Erythroblast (primary cell): ENCODE results near the gene GAPDHS.
A peak's percentile ranks its signal among the peaks of the same experiment; 100 is the strongest.

Experiments used
- DNase-seq, 2 experiments: peaks; one replicate each; lab custom pipeline; 2025; lab: John Stamatoyannopoulos, UW
- GATA1 ChIP-seq: IDR thresholded peaks from 2 replicates; pipeline ENCODE4 v1.6.1; 2011; ENCODE audit warnings: low read depth, mild to moderate bottlenecking, control low read depth, low read length, moderate library complexity
- POLR2A ChIP-seq: IDR thresholded peaks from 2 replicates; pipeline ENCODE4 v1.6.1; 2011; ENCODE audit warnings: mild to moderate bottlenecking, low read length

Gene GAPDHS

DNA sequence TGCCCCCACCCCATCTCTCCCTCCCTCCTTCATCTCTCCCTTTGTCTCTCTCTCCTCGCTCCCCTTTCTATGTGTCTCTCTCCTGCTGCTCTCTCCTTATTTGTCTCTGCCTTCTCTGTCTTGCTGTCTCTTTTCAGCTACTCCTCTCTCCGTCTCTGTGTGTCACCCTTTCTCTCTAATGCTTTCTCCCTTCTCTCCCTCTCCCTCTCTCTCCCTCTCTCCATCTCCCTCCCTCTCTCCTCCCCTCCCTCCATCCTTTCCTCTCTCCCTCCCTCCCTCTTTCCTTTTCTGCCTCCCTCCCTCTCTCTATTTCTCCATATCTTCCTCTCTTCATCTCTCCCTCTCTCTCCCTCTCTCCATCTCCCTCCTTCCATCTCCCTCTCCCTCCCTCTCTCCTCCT is 29.5 kb downstream of the GAPDHS start:
- TF ChIP-seq POLR2A (no peak), GATA1 (no peak)
- no peak for DNase-seq

DNA sequence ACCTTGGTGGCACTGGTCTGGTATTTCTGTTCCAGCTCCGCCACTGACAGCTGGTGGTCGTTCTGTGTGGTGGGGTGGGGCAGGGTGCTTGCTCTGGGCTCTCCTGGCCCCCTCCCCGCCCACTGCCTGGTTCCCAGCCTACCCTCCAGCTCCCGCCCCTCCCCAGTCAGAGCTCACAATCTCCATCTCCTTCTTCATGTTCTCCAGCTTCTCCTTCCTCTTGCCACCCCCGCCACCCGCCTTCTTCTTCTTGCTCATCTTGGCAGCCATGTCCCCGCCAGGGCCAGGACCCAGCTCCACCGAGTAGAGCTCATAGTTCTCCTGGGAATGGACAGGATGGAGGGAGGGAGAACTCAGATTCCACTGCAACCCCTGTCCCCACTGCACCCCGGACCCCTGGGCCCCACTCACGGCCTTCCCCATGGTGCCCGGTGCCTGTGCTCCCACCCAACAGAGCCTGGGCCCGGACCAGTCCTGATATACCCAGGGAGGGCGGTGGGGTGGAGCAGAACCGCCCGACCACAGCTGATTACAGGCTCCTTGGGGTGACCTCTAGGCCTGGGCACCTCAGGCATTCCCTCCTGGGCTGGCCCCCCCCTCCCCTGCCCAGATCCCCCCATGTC is 30.1 kb downstream of the GAPDHS start, which contains the start of gene ATP4A:
Gene ATP4A, minus strand, starts transcription at position 452 of the 623 bp plus-strand sequence. Its CDS starts 29 bp downstream, at position 423.
- no peak for TF ChIP-seq POLR2A
- no peak for TF ChIP-seq GATA1
- no peak for DNase-seq

DNA sequence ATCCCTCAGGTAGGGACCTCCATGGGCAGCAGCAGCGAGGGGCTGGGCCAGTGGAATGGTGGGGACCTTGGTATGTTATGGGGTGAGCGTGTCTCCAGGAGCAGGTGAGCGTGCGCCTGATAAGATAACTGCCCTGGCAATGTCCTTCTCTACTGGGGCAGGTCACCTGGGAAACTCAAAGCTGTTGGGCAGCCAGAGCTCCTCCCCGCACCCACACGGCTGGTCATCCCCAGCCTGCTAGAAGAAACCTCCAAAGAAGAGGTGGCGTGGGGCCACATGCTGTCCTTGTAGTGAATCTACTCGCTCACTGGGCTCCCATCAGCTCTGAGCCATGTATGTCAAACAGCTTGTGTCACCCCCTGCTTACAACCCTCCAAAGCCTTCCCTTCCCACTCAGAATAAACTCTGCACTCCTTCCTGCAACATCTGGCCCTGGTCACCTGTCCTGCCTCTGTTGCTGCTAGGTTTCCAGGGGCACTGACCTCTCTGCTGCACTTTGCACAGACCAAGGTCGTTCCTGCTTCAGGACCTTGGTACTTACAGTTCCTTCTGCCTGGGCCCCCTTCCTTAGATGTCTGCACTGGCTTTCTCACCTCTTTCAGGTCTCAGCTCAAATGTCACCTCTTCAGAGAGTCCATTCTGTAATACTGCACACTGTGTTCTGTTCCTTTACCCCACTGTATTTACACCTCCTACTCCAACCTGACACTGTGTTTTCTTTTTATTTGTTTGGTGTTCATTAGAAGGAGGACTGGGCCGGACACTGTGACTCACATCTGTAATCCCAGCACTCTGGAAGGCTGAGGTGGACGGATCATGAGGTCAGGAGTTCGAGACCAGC is 32.0 kb downstream of the GAPDHS start:
- no peak for DNase-seq
- TF ChIP-seq POLR2A (no peak), GATA1 (no peak)

DNA sequence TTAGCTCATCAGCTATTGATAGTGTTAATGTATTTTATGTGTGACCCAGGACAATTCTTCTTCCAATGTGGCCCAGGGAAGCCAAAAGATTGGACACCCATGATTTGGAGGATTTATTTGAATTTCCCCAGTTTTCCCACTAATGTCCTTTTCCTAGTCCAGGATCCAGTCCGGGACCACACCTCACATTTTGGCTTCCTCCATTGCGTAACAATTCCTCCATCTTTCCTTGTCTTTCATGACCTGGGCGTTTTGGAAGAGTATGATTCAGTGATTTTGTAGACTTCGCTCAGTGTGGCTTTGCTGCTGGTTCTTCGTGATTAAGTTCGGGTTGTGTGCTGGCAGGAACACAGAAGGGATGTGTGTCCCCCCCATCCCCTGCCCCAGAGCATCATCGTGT is 33.5 kb downstream of the GAPDHS start:
- TF ChIP-seq POLR2A = no peak
- TF ChIP-seq GATA1 = no peak
- DNase-seq = no peak

DNA sequence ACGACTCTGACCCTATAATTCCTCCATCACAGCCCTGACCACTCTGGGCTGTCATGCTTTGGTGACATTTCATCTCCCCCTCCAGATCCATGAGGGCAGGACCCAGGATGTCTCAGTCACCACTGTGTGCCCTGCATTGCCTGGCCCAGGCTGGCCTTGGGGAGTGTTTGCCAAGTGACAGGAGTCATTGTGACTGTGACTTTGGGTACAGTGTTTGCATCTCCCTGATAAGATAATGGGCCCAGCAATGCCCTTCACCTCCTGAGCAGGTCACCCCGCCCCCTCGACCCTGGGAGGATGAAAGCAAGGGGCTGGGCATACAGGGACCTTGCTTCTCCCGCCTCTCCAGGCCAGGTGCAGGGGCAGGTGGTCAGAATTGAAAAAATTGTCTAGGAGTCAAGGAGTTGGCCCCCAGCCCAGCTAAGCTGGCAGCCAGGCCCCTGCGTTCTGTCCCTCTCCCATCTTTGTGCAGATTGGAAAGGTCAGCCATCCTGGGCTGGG is 36.1 kb downstream of the GAPDHS start:
- TF ChIP-seq GATA1 (no peak), POLR2A (no peak)
- DNase-seq = no peak

DNA sequence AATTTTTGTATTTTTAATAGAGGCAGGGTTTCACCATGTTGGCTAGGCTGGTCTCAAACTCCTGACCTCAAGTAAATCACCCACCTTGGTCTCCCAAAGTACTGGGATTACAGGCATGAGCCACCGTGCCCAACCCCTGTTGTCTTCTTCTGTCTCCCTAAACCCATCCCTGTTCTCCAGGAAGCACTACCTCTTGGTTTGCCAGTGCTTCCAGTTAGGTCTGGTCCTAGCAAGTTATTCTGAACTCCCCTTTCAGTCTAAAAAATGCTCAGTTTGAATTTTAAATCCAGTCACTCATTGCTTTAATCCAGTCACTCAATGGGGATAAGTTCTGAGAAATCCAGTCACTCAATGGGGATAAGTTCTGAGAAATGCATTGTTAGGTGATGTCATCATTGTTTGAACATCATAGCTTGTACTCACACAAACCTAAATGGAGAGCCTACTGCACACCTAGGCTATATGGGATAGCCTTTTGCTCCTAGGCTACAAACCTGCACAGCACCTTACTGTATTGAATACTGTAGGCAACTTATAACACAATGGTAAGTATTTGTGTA is 38.2 kb downstream of the GAPDHS start:
- TF ChIP-seq GATA1 (no peak), POLR2A (no peak)
- DNase-seq = no peak

DNA sequence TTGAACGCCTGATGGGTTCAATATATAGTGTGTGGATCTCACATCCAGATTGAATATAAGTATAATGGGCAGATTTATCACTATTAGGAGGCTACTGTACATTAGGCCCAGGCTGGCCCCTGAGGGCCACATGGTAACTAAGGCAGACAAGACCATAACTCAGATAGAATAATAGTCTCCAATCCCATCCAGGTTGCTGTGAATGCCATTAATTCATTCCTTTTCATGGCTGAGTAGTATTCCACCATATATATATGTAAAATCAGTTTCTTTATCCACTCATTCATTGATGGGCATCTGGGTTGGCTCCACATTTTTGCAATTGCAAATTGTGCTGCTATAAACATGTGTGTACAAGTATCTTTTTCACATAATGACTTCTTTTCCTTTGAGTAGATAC is 44.7 kb downstream of the GAPDHS start:
- TF ChIP-seq GATA1 = no peak
- no peak for TF ChIP-seq POLR2A
- DNase-seq = no peak

DNA sequence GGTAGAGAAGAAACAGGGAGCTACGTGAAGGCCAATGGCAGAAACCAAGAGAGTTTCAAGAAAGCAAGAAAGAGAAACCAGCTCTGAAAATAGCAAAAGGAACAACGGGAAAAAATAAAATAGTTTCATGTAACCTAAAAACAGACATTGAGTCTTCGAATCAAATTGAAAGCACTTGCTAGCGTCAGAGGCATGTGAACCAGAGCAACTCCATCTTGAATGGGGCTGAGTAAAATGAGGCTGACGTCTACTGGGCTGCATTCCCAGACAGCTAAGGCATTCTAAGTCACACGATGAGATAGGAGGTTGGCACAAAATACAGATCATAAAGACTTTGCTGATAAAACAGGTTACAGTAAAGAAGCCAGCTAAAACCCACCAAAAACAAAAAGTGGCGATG is 45.5 kb downstream of the GAPDHS start:
- TF ChIP-seq POLR2A (no peak), GATA1 (no peak)
- no peak for DNase-seq

DNA sequence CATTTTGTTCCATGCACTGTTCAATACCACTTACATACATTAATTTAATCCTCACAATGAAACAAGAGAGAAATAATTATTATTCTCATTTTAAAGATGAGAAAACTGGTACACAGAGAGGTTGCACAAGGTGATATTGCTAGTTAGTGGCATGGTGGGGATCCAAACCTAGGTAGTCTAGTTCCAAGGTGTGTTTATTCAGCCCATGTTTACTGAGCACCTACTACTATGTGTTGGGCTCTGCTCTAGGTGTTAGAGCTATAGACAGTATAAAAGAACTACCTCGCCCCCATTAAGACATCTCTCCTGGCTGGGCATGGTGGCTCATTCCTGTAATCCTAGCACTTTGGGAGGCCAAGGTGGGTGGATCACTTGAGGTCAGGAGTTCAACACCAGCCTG is 49.5 kb downstream of the GAPDHS start:
- DNase-seq = no peak
- TF ChIP-seq GATA1 (no peak), POLR2A (no peak)

DNA sequence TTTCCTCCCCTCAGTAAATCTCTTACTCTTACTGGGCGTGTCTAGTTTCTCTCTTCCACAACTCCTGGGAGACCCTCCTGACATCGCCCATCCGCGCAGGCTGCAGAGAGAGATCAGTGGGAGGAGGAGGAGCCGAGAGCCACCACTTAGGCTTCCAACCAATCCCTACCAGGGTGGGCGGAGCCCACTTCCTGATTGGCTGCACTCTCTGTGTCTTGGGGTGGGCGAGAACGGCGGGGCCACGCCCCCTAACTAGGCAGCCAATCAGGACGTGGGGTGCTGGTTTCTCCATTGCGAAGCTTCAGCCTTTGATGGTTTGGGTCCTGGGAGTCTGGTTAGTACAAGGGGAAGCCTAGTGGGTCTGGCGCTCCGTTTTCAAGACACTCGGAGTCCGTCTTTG is 52.6 kb downstream of the GAPDHS start, which contains the start of gene PMIS2:
Gene PMIS2, plus strand, starts transcription at position 326 of the 400 bp plus-strand sequence. CDS start 87 bp downstream, outside the sequence.
- no peak for TF ChIP-seq GATA1
- TF ChIP-seq POLR2A = no peak
- DNase-seq = peak; percentile 25 to 31

DNA sequence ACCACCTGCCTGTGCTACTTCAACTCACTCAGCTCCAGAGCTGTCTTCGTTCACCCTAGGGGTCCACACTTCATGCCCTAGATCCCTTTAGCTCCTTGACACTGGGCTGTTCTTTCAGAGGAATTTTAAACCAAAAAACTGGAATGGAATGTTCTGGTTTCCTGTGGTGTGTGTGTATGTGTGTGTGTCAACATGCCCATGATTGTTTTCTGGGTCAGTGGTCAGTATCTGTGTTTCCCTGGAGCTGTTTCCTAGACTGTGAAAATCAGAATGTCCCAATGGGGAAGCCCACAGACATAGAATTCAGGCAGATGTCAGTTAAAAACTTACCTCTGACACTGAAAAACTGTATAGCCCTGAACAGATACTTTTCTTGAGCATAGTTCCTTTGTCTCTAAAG is 54.1 kb downstream of the GAPDHS start:
- TF ChIP-seq POLR2A (no peak), GATA1 (no peak)
- DNase-seq = no peak

DNA sequence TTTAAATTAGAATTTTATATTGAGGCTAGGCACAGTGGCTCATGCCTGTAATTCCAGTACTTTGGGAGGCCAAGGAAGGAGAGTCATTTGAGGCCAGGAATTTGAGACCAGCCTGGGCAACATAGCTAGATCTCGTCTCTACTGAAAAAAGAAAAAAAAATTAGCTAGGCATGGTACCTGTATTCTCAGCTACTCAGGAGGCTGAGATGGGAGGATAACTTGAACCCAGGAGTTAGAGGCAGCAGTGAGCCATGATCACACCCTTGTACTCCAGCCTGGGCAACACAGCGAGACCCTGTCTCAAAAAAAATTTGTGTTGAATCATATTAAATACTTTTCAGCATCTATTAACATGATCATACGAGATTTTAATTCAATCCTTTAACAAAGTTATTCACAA is 57.6 kb downstream of the GAPDHS start:
- TF ChIP-seq GATA1 (no peak), POLR2A (no peak)
- DNase-seq = no peak

DNA sequence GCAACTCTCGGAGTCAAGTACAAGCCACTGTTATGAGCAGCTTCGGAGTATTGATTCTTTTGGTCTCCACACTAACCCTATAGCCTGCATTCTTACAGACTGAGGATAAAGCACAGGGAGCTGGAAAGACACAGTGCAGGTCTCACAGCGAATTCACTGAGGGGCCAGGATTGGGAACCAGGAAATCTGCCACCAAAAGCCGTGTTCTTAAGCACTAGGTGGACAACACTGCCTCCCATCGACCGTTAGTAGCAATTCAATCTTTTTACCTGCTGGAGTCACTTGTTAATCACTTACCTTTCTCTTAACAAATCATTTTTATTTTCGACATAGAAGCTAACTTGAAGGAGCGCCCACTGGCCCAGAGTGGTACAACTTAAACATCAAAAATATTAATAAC is 59.0 kb downstream of the GAPDHS start:
- DNase-seq = peak; percentile 49 to 63
- no peak for TF ChIP-seq POLR2A
- TF ChIP-seq GATA1 = no peak
